Measurements from ENCODE around the gene PLOD2.

- TF ChIP-seq TCF7L2 (IDR thresholded peaks at IDR 0.05; ENCODE audit: low read depth, low read length) (no peak), CTCF (IDR thresholded peaks at IDR 0.05) (no peak), POLR2AphosphoS5 (IDR thresholded peaks at IDR 0.05; ENCODE audit: low read depth, low read length) (no peak)
These were observed 8.2 kb downstream of the PLOD2 start for GRCh38 chr3:146152834-146153233.

Measured in Panc1 (cell line).